Neural crest cell (in vitro differentiated cells): ENCODE measurements around the gene DYNC2H1. TPM values are rescaled to one million over a fixed set of nuclear protein-coding genes. Genes with fewer than 3 reads are reported as not detected.
A peak's percentile ranks its signal among the peaks of the same experiment; 100 is the strongest.

Experiments
- DNase-seq: peaks from one replicate; pipeline ENCODE4 v3.0.0; 2021; ENCODE audit warnings: low read depth, mixed read lengths, low spot score
- H3K27ac Mint-ChIP-seq: one replicate; pipeline ENCODE4 v1.8.0; 2021; ENCODE audit warnings: mild to moderate bottlenecking, mixed read lengths; ENCODE audit not compliant: unreplicated experiment
- H3K27me3 Mint-ChIP-seq: 2 replicates; pipeline ENCODE4 v1.8.0; 2021; ENCODE audit warnings: low read depth, mild to moderate bottlenecking, mixed read lengths
- H3K36me3 Mint-ChIP-seq: 2 replicates; pipeline ENCODE4 v1.8.0; 2021; ENCODE audit warnings: low read depth, mild to moderate bottlenecking, mixed read lengths
- H3K4me1 Mint-ChIP-seq: 2 replicates; pipeline ENCODE4 v1.8.0; 2021; ENCODE audit warnings: mixed read lengths
- H3K4me3 Mint-ChIP-seq: one replicate; pipeline ENCODE4 v1.8.0; 2021; ENCODE audit warnings: mild to moderate bottlenecking, mixed read lengths
- H3K9me3 Mint-ChIP-seq: 2 replicates; pipeline ENCODE4 v1.8.0; 2021; ENCODE audit warnings: mixed read lengths
- CTCF ChIP-seq: fragments of 200-600 bp; sonication (generic); conservative IDR thresholded peaks from 2 replicates; pipeline ENCODE4 v1.5.0; 2021; ENCODE audit warnings: antibody characterized with exemption, mild to moderate bottlenecking
- total RNA-seq: library from RNA; stranded (reverse); gene quantifications from 2 replicates; pipeline ENCODE4 v1.2.1, GENCODE V29; 2021

The DYNC2H1 gene
- total RNA-seq, 1 donor from 2014 or later, result 20.4 TPM

- Mint-ChIP-seq H3K4me3 (no peak overlapping the region), H3K4me1 (no peaks in the 10 kb centered on the region), H3K27ac (no peak overlapping the region), H3K9me3 (no peaks in the 10 kb centered on the region), H3K27me3 (no peaks in the 10 kb centered on the region), H3K36me3 (peaks cover 4% of the 10 kb centered on the region)
- DNase-seq, result no peak
- no peak for TF ChIP-seq CTCF
These were observed 207.9 kb downstream of the DYNC2H1 start for GRCh38 chr11:103317118-103317517.

- H3K4me3 Mint-ChIP-seq, result no peak overlapping the region
- DNase-seq, result no peak
- peaks cover 4% of the 10 kb centered on the region for H3K9me3 Mint-ChIP-seq
- peaks cover 7% of the 10 kb centered on the region for H3K4me1 Mint-ChIP-seq
- peaks cover 13% of the 10 kb centered on the region for H3K36me3 Mint-ChIP-seq
- no peak for TF ChIP-seq CTCF
- H3K27me3 Mint-ChIP-seq, result no peaks in the 10 kb centered on the region
- no peak overlapping the region for H3K27ac Mint-ChIP-seq
These were observed 213.6 kb downstream of the DYNC2H1 start for GRCh38 chr11:103322821-103323220.

GRCh38 chr11:103325686-103326069 is 216.5 kb downstream of the DYNC2H1 start:
- peak; percentile 5 for DNase-seq
- H3K9me3 Mint-ChIP-seq, result peaks cover 4% of the 10 kb centered on the region
- H3K27ac Mint-ChIP-seq, result no peak overlapping the region
- peaks cover 13% of the 10 kb centered on the region for H3K36me3 Mint-ChIP-seq
- H3K27me3 Mint-ChIP-seq, result no peaks in the 10 kb centered on the region
- H3K4me1 Mint-ChIP-seq, result peaks cover 7% of the 10 kb centered on the region
- no peak overlapping the region for H3K4me3 Mint-ChIP-seq
- no peak for TF ChIP-seq CTCF

GRCh38 chr11:103326070-103326794 is 217.0 kb downstream of the DYNC2H1 start:
- TF ChIP-seq CTCF, result peak; percentile 75
- H3K27ac Mint-ChIP-seq, result no peak overlapping the region
- no peaks in the 10 kb centered on the region for H3K27me3 Mint-ChIP-seq
- H3K4me3 Mint-ChIP-seq, result no peak overlapping the region
- DNase-seq, result peak; percentile 50
- H3K4me1 Mint-ChIP-seq, result peaks cover 7% of the 10 kb centered on the region
- H3K9me3 Mint-ChIP-seq, result peaks cover 4% of the 10 kb centered on the region
- peaks cover 13% of the 10 kb centered on the region for H3K36me3 Mint-ChIP-seq

- Mint-ChIP-seq H3K27ac (no peak overlapping the region), H3K27me3 (no peaks in the 10 kb centered on the region), H3K4me3 (no peak overlapping the region), H3K9me3 (peaks cover 4% of the 10 kb centered on the region), H3K4me1 (peaks cover 7% of the 10 kb centered on the region), H3K36me3 (peaks cover 13% of the 10 kb centered on the region)
- no peak for TF ChIP-seq CTCF
- DNase-seq, result no peak
These were observed 218.5 kb downstream of the DYNC2H1 start for GRCh38 chr11:103327721-103328120.
